GM12891 (cell line): ENCODE measurements around the gene CHRNA9.

ENCODE experiments used
- POLR2A ChIP-seq: IDR thresholded peaks from 2 replicates; pipeline ENCODE4 v1.6.1; 2011; ENCODE audit warnings: low read depth, low read length, control low read depth
- POLR2AphosphoS5 ChIP-seq: IDR thresholded peaks from 2 replicates; pipeline ENCODE4 v1.6.1; 2011; ENCODE audit warnings: low read depth, low read length, control low read depth
- TAF1 ChIP-seq: IDR thresholded peaks from 2 replicates; pipeline ENCODE4 v1.6.1; 2011; ENCODE audit warnings: low read depth, low read length, control low read depth

- TF ChIP-seq POLR2A: no peak
- TF ChIP-seq POLR2AphosphoS5: no peak
- TF ChIP-seq TAF1: no peak
Measured at GRCh38 chr4:40310225-40310624, 24.9 kb upstream of the CHRNA9 start.
